PFSK-1 (cell line): ENCODE measurements around the gene GSPT2.

ENCODE experiments used
- FOXP2 ChIP-seq: optimal IDR thresholded peaks from 2 replicates; pipeline ENCODE3; 2011; ENCODE audit warnings: borderline replicate concordance, control low read depth, inconsistent platforms; ENCODE audit not compliant: insufficient read depth; ENCODE audit errors: extremely low read length, extremely low read depth
- POLR2AphosphoS5 ChIP-seq: IDR thresholded peaks from 2 replicates; pipeline ENCODE4 v1.6.1; 2012; ENCODE audit warnings: low read depth, mild to moderate bottlenecking, control low read depth, low read length, moderate library complexity
- SIN3A ChIP-seq: IDR thresholded peaks from 2 replicates; pipeline ENCODE4 v1.6.1; 2012; ENCODE audit warnings: mild to moderate bottlenecking, low read length, moderate library complexity, borderline replicate concordance; ENCODE audit not compliant: insufficient read depth
- TAF1 ChIP-seq: IDR thresholded peaks from 2 replicates; pipeline ENCODE4 v1.6.1; 2012; ENCODE audit warnings: low read length, control low read depth, borderline replicate concordance; ENCODE audit not compliant: insufficient read depth
- TF ChIP-seq, protein P1 (sequence below), 2 experiments: IDR thresholded peaks; 2 replicates each; pipeline versions ENCODE4 v1.6.1 to v1.8.0; 2011 to 2012; ENCODE audit warnings: low read depth in 2 of 2, low read length in 2 of 2, control low read depth in 1 of 2, inconsistent platforms in 1 of 2, mild to moderate bottlenecking in 1 of 2, moderate library complexity in 1 of 2; ENCODE audit not compliant: insufficient read depth in 1 of 2

GSPT2 gene

DNA sequence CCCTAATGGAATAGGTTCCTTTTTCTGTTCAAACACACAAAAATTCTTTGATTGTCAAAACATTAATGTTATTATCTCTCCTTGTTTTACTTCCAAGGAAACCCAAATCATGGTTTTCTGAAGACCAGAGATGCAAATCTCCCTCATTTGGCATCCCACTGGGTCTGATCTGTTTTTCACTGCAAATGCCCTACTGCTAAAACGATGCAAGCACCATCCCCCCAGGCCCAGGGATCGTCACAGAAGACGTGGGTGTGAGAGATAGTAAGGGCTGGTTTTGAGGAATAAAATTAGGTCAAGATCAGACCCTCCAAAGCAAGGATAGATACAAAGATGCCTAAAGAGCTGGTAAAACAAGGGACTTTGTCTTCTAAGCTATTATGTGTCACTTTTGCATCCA is 33.6 kb downstream of the GSPT2 start:
- TF ChIP-seq FOXP2 (no peak), POLR2AphosphoS5 (no peak), SIN3A (no peak), TAF1 (no peak)
- TF ChIP-seq, protein P1, sequence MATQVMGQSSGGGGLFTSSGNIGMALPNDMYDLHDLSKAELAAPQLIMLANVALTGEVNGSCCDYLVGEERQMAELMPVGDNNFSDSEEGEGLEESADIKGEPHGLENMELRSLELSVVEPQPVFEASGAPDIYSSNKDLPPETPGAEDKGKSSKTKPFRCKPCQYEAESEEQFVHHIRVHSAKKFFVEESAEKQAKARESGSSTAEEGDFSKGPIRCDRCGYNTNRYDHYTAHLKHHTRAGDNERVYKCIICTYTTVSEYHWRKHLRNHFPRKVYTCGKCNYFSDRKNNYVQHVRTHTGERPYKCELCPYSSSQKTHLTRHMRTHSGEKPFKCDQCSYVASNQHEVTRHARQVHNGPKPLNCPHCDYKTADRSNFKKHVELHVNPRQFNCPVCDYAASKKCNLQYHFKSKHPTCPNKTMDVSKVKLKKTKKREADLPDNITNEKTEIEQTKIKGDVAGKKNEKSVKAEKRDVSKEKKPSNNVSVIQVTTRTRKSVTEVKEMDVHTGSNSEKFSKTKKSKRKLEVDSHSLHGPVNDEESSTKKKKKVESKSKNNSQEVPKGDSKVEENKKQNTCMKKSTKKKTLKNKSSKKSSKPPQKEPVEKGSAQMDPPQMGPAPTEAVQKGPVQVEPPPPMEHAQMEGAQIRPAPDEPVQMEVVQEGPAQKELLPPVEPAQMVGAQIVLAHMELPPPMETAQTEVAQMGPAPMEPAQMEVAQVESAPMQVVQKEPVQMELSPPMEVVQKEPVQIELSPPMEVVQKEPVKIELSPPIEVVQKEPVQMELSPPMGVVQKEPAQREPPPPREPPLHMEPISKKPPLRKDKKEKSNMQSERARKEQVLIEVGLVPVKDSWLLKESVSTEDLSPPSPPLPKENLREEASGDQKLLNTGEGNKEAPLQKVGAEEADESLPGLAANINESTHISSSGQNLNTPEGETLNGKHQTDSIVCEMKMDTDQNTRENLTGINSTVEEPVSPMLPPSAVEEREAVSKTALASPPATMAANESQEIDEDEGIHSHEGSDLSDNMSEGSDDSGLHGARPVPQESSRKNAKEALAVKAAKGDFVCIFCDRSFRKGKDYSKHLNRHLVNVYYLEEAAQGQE (IDR thresholded peaks at IDR 0.05; ENCODE audit: insufficient read depth in 1 of 2, low read depth in 2 of 2, low read length in 2 of 2): no peak

DNA sequence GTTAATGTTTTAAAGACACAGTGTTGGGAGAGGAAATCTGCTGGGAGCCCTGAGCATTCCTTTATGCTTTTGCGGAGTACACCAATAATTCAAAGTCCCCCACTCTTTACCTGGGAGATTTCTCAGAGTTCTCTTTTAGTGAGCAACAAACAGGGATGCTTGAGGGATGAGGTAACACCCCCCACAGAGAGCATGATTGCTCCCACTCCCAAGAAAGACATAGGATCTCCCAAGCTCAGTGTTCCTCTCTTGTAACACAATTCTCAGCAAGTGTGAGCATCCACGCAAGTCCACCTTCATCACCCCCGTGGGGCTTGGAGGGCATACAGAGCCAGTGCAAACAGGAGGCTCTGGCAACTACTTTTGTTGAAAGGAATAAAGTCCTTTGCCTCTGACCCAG is 36.1 kb downstream of the GSPT2 start:
- TF ChIP-seq TAF1: no peak
- TF ChIP-seq SIN3A: no peak

DNA sequence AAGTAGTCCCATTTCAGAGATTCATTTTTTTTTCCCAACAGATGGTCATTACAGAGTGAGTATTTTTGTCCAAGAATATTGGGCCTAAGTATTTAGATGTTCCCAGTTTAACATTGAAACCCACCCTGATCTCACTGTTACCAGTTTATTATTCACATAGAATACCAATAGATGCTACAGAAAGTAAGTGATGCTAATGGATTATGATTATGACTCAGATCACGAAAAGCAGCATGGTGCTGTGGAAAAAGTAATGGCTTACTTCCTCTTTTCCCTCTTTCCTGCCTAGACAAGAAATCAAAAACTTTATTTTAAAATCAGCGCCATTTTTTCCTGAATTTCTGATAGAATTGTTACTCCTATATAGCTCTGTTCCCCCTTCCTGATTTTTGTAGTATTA is 51.9 kb downstream of the GSPT2 start:
- TF ChIP-seq FOXP2 (no peak), POLR2AphosphoS5 (no peak), TAF1 (no peak), SIN3A (no peak)
- TF ChIP-seq, protein P1 (IDR thresholded peaks at IDR 0.05; ENCODE audit: insufficient read depth in 1 of 2, low read depth in 2 of 2, low read length in 2 of 2): no peak
